ENCODE measurements around the gene HEATR5B. TPM values are rescaled to one million over a fixed set of nuclear protein-coding genes. Genes with fewer than 3 reads are reported as not detected.
A peak's percentile ranks its signal among the peaks of the same experiment; 100 is the strongest.

Gene HEATR5B
- total RNA-seq, 1 experiment from 2014 or later, result 14.5 TPM

- CTCF ChIA-PET, result interaction anchor here (0.6 to 1.1 kb wide), 4 partner anchors 10 to 638 kb away, joined by 3 to 5 read pairs (median 4); no protein-coding TSS in a partner anchor
- Mint-ChIP-seq H3K9me3 (ENCODE audit: unreplicated experiment) (no peaks in the 10 kb centered on the region), H3K4me3 (ENCODE audit: unreplicated experiment) (no peak overlapping the region)
Measured at GRCh38 chr2:37037771-37038170, 46.4 kb downstream of the HEATR5B start.

DNA sequence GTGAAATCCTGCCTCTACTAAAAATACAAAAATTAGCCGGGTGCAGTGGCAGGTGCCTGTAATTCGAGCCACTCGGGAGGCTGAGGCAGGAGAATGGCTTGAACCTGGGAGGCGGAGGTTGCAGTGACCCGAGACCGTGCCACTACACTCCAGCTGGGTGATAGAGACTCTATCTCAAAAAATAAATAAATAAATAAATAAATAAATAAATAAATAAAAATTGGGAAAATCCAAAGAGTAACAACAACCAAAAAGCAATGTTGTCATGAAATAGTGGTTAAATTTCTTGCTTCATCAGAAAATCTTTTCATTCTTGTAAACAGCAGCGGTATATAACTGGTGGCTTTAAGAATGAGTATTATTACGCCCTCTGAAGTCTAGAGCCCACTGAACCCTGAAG lies 54.4 kb downstream of the HEATR5B start:
- Mint-ChIP-seq H3K27ac (ENCODE audit: low read depth, unreplicated experiment) (no peak overlapping the region), H3K4me1 (ENCODE audit: insufficient read depth, unreplicated experiment) (no peaks in the 10 kb centered on the region), H3K4me3 (ENCODE audit: unreplicated experiment) (no peak overlapping the region), H3K9me3 (ENCODE audit: unreplicated experiment) (no peaks in the 10 kb centered on the region), H3K27me3 (ENCODE audit: insufficient read depth, unreplicated experiment) (no peaks in the 10 kb centered on the region), H3K36me3 (ENCODE audit: insufficient read depth, unreplicated experiment) (peaks cover 56% of the 10 kb centered on the region)
- intact Hi-C loops (cut with micrococcal nuclease), result no loop called here
- ChIA-PET POLR2A (no interaction called here), CTCF (no interaction called here)
- BruUV-seq (replicated peaks), result no TSS peak
- no peak for TF ChIP-seq CTCF (IDR thresholded peaks at IDR 0.05; ENCODE audit: unreplicated experiment)
- DNase-seq (ENCODE audit: unreplicated experiment), result no peak

More at GRCh38 chr2:37037771-37038170, 46.4 kb downstream of the HEATR5B start:
- DNase-seq (ENCODE audit: unreplicated experiment), result no peak
- Mint-ChIP-seq H3K27ac (ENCODE audit: low read depth, unreplicated experiment) (no peak overlapping the region), H3K27me3 (ENCODE audit: insufficient read depth, unreplicated experiment) (no peaks in the 10 kb centered on the region), H3K4me1 (ENCODE audit: insufficient read depth, unreplicated experiment) (no peaks in the 10 kb centered on the region), H3K36me3 (ENCODE audit: insufficient read depth, unreplicated experiment) (peaks cover 44% of the 10 kb centered on the region)
- TF ChIP-seq CTCF (IDR thresholded peaks at IDR 0.05; ENCODE audit: unreplicated experiment), result no peak
- intact Hi-C loops (cut with micrococcal nuclease), result no loop called here
- POLR2A ChIA-PET, result interaction anchor here (0.6 kb wide), 1 partner anchor 103 kb away, joined by 4 read pairs; no protein-coding TSS in a partner anchor
- BruUV-seq (replicated peaks), result no TSS peak

GRCh38 chr2:37026050-37026449 lies 58.1 kb downstream of the HEATR5B start:
- no TSS peak for BruUV-seq (replicated peaks)
- peak; percentile 6 for DNase-seq (ENCODE audit: unreplicated experiment)
- H3K27ac Mint-ChIP-seq (ENCODE audit: low read depth, unreplicated experiment), result no peak overlapping the region
- peaks cover 54% of the 10 kb centered on the region for H3K36me3 Mint-ChIP-seq (ENCODE audit: insufficient read depth, unreplicated experiment)
- no peak overlapping the region for H3K4me3 Mint-ChIP-seq (ENCODE audit: unreplicated experiment)
- ChIA-PET POLR2A (no interaction called here), CTCF (no interaction called here)
- no peaks in the 10 kb centered on the region for H3K27me3 Mint-ChIP-seq (ENCODE audit: insufficient read depth, unreplicated experiment)
- no peaks in the 10 kb centered on the region for H3K4me1 Mint-ChIP-seq (ENCODE audit: insufficient read depth, unreplicated experiment)
- TF ChIP-seq CTCF (IDR thresholded peaks at IDR 0.05; ENCODE audit: unreplicated experiment), result peak; percentile 8
- intact Hi-C loops (cut with micrococcal nuclease), result no loop called here
- H3K9me3 Mint-ChIP-seq (ENCODE audit: unreplicated experiment), result no peaks in the 10 kb centered on the region

DNA sequence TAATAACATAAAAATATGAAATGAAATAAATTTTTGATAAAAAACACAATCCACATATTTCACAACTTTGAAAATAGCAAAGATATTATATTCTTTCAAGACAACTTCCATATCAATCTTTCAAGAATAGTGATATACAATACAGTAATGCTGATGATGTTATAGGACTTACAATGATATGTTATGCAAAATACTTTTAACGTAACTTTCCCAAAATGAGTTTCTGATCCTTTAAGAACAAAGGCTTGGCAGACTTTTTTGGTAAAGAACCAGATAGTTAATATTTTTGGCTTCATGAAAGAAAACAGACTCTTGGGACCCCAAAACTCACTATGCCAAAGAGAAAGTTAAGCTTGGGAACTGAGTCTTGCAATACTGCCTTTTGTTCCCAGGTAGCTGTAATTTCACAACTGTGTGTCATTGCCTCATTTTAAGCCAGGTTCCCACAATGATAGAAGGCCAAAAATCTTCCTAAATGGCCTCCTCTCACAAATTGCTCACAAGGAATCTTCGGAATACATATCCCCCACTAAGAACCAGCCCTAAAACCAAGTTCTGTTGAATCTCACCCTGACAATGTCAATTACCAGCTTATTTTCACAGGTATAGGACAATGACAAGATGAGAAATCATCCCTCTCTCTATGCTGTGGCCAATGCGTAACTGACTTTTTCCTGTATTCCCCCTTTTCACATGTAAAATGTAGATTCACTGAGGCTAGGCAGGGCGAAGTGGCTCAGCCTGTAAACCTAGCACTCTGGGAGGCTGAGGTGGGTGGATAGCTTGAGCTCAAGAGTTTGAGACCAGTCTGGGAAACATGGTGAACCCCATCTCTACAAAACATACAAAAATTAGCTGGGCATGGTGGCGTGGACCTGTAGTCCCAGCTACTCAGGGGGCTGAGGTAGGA lies 63.0 kb downstream of the HEATR5B start:
- no peak overlapping the region for H3K4me3 Mint-ChIP-seq (ENCODE audit: unreplicated experiment)
- TF ChIP-seq CTCF (IDR thresholded peaks at IDR 0.05; ENCODE audit: unreplicated experiment), result no peak
- POLR2A ChIA-PET, result interaction anchor here (0.8 to 1.2 kb wide), 2 partner anchors 9 to 11 kb away, joined by 3 to 4 read pairs; no protein-coding TSS in a partner anchor
- H3K4me1 Mint-ChIP-seq (ENCODE audit: insufficient read depth, unreplicated experiment), result no peaks in the 10 kb centered on the region
- no peaks in the 10 kb centered on the region for H3K27me3 Mint-ChIP-seq (ENCODE audit: insufficient read depth, unreplicated experiment)
- H3K9me3 Mint-ChIP-seq (ENCODE audit: unreplicated experiment), result no peaks in the 10 kb centered on the region
- CTCF ChIA-PET, result interaction anchor here (0.7 kb wide), 1 partner anchor 106 kb away, joined by 3 read pairs; no protein-coding TSS in a partner anchor
- DNase-seq (ENCODE audit: unreplicated experiment), result no peak
- intact Hi-C loops (cut with micrococcal nuclease), result no loop called here
- H3K27ac Mint-ChIP-seq (ENCODE audit: low read depth, unreplicated experiment), result no peak overlapping the region
- H3K36me3 Mint-ChIP-seq (ENCODE audit: insufficient read depth, unreplicated experiment), result peaks cover 64% of the 10 kb centered on the region
- no TSS peak for BruUV-seq (replicated peaks)
